ENCODE data around the gene DSCAML1.

DSCAML1 gene

DNA sequence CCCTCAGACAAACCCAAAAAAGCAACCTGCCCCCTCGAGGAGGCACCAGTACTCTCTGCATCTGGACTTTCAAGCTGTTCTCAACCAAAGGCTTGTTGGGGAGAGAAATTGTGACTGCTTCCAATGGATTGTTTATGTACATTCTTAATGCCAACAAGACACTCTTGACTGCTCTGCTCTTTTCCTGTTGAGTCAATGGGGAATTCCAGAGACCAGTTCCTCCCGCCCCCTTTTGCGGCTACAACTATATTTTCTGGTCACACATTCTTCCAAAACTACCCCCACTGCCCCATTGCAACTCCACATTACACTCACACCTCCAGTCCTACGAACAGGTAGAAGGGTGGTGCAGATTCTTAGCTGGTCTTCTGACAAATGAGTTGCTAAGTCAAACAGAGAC lies 187.0 kb downstream of the DSCAML1 start:
- peak in 1 of 2 donors; percentile 5 for DNase-seq (ENCODE audit: low read depth in 2 of 2)

DNA sequence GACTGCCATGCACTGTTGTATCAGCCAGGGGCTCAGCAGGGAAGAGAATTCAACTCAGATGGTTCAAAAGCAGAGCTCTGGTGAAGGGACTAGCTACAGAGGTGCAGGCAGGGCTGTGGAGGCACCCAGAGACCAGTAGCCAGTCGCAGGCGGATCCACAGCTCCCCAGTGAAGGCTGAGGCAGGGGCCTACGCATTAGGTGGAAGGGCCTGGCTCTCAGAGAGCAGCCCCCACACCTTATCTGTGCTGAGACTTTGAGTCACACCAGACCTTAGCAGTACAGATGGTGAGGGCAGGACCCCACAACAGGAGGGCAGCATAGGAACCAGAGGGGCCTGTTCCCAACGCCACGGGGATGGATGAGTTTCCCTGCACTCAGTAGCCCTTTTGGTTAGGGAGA lies 189.6 kb downstream of the DSCAML1 start:
- no peak for DNase-seq (ENCODE audit: low read depth in 2 of 2)

DNA sequence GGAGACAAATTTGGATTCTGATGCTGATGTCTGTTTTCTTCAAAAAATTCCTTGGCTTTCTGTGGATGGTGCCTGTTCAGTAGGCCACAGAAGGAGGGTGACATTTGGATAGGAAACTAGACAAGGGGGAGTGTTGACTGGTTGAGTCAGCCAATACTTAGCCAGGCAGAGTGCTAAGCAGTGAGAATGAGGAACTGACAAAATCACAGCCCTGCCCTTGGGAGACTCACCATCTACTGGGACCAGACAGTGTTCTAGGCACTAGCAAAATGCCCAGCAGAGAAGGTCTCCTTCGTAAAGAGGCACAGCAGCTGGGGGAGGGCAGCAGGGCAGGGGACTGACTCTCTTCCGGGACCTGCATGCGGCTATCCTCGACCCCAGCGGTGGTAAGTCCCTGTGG lies 190.2 kb downstream of the DSCAML1 start:
- DNase-seq (ENCODE audit: low read depth in 2 of 2), result no peak

DNA sequence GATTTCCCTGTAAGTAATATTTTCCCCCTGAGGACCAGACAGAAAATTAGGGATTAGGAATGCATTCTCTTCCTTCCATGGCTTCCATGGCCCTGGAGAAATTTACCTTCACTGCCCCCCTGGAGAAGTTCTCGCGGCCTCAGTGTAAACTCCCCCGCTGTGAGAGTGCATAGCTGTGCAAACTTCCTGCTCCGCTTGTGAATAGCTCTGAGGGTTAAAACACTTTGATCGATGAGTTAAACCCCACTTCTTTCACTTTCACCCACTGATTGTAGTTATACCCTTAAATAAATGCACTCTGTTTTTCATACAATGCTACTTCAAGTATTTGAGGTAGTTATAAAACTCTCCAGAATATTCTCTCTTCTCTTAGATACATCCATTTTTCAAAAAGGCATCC lies 190.8 kb downstream of the DSCAML1 start:
- DNase-seq (ENCODE audit: low read depth in 2 of 2), result no peak

DNA sequence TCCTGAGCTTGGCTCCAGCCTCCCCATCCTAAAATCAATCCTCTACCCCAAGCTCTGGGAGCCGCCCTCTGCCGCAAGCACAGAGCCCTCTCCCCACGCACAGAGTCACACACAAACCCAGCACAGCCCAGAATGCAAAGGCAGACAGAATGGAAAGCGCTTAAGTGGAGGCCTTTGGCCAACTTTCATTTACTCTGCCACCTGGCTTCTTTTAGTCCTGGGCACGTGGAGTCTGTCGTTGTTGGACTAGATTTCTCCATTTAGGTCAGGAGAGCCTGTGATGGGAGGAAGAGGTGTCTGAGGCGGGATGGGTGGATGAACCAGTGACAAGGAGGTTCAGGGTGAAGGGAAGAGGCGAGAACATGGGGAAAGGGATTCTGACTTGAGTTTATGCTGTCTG lies 191.7 kb downstream of the DSCAML1 start:
- no peak for DNase-seq (ENCODE audit: low read depth in 2 of 2)

DNA sequence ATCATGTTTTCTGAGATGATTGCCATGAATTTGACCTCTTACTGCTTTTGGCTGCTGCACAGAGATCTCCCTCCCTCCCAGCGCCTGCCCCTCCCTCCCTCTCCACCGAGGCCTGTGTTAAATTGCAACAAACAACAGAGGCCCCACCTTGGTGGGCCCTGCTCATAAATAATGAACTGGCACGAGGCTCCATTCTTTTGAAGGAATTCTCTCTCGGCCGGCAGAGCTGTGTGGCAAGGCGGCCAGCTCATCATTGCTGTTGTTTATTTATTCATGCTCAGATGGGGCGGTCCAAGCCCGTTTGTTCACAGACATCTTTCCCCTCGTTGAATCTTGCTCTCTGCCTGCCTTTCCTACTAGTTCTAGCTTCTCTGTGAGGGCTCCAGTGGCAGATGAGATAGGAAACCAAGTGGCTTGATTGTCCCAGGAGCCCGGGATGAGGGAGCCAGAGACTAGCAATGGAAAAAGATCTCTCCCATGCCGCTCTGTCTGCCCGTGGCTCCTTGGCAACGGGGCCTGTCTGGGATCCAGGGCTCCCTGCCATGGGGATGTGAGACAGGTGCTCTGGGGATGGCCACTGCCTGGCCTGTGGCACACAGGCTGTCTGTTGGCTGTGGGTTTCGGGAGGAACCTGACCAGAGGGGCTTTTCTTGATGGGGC lies 192.6 kb downstream of the DSCAML1 start:
- no peak for DNase-seq (ENCODE audit: low read depth in 2 of 2)

DNA sequence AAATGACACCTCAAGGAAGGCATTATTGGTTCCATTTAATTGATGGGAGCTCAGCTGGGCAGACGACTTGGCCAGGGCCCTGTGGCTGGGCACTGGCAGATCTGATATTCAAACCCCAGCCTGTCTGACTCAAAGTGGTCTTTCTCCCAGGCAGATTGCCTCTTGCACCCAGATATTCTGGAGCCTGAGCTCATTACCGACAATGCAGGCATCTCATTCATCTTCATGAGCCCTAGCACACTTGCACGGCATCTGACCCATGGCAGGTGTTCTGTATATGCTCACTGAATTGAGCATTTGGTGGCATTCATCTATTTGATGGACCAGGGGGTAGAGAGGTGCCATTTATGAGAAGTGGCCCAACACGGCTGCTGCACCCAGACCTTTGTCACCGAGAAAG lies 193.1 kb downstream of the DSCAML1 start:
- DNase-seq (ENCODE audit: low read depth in 2 of 2), result no peak

DNA sequence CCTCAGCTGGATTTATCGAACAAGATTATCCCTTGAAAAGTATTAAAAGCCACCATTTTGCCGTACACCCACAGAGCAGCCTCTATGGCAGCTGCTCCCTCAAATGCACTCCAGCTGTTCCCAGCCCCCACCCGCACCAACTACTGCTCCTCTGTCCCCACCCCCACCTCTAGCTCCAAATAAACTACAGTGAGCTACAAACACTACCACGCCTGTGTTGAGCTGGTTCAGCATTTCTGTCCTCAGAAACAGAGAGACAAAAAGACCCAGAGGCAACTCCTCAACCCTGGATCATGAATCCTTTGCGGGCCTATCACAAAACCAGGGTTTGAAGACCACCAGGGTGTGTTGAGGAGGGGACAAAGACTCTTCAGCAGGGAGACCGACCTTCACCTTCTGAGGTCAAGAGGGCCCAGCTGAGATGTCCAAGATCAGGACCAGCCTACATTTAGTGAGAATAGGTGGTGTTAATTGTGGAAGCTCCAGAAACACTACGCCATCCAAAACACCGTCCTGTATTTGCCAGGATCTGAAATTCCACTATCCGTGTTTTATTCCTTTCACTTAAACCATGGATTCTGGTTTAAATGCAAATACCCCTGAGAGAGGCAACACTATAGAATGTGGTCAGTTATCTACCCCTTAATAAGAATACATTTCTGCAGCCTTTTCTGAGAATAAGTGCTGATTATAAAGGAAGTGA lies 195.9 kb downstream of the DSCAML1 start:
- no peak for DNase-seq (ENCODE audit: low read depth in 2 of 2)

DNA sequence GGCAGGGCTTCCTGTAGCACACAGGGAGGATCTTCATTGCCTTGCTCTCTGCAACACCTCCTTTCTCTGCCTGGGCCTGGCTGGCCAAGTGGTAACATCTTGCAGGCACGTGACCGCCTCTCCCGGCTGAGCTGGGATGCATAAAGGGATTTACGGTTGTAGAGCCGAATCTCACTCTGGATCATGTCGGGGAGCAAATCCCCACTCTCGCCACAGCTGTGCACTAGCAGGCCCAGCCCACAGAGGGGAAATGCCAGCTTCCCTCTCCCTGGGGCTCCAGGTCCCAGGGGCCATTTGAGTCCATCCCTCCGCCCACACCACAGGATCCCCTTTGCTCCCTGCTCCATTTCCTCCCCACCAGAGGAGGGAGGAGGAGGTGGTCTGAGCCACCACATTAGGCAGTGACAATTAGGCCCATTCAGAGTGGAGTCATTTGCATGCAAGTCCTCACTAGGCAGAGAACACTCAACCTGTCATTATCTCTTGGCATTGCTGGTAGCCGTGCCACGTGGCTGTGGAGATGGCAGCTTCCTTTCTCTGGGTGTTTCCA lies 196.7 kb downstream of the DSCAML1 start:
- no peak for DNase-seq (ENCODE audit: low read depth in 2 of 2)

DNA sequence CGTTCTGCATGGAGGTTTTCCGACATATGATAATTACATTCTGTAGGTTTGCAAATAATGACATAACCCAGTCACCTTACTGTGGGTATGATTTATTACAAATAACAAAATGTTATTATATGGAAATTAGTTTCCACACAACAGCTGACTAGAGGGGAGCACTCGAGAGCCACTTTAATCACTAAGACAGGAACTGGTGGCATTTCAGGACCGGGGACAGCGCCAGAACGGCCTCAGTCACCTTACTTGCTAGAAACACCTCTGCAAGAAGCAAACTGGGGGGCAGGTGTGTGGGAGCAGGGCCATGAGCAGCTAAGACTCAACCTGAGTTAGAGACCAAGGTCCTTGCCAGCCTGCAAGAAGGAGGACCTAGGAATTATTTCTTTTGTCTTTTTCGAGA lies 199.9 kb downstream of the DSCAML1 start:
- peak; percentile 14 to 15 for DNase-seq (ENCODE audit: low read depth in 2 of 2)

DNA sequence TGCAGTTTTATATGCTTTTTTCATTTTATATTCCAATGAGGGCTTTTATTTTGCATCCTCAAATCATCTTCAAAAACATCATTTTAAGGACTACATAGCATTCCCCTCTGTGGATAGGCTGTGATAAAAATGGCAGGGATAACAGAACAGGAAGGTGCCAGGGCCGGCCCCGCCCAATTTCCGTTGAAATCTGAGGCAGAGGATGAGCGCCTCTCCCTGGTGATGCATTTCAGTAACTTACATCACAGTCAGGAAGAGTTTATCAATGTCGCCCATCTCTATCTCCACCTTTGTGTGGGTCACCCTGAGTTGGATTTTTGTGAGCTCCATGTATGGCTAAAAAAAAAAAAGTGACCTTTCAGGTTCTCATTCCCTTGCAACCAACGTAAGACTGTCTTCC lies 201.6 kb downstream of the DSCAML1 start:
- DNase-seq (ENCODE audit: low read depth in 2 of 2), result no peak

DNA sequence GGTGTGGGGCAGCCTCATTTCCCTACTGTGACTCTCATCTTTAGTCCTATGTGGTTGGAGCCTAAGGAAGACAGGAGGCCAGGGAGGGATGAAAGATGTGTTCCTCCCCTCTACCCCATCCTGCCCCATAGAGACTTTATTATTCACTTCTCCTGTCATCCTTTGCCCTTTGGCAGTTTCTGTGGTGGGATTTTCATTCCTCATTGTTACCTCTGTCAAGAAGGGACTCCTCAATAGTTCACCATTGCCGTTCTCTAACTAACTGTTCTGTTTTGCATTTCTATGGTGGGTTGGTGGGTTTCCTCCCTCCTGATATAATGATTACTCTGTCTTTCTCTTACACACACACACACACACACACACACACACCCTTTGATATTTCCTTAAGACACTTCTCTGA lies 202.3 kb downstream of the DSCAML1 start:
- DNase-seq (ENCODE audit: low read depth in 2 of 2), result no peak

DNA sequence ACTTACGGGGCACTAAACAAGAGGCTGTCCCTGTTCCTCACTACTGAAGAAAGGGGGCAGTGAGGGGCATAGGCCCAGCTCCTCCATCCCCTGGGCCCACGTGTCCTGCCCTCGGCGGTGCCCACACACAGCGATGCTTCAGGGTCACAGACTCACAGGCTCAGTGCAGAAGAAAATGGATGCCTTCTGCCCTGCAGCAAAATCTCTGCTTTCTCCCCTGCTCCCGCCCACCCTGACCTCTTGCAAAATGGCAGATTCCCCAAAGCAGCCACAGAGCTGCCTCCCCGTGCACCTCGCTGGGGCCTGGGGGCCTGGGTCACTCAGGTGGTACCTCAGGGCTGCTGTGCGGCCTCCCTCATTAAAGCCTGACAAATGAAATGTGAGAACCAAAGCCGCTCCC lies 204.0 kb downstream of the DSCAML1 start:
- DNase-seq (ENCODE audit: low read depth in 2 of 2), result no peak

DNA sequence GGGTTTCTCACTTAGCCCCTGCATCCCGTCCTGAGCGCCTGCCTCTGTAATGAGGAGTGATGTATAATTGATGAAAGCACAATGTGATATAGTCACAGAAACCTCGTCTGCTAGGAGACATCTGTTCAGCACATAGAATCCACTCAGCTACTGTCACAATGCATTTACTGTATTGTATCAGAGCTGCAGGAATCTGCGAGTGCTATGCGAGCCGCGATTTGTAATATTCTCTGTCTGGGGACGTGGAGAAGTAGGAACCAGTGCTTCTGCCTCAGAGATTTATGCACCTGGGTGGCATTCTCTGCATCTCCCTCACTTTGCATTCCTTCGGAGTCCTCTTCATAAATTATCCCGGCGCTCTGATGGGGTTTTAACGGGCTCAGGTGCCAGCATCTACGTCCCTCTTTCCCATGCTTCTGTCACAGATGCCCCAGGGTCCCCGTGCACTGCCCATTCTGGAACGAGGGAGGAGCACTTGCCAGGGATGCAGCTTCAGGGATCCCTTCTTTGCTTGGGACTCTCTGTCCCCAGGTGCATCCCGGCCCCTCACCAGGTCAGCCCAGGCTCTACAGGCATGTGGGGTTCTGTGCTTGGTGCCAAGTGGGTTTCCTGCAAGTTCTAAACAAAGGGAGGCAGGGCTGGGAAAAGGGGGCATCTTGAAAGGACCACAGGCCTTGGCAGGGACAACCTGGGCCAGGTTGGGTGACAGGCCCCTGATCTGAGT lies 205.5 kb downstream of the DSCAML1 start:
- DNase-seq (ENCODE audit: low read depth in 2 of 2), result no peak

DNA sequence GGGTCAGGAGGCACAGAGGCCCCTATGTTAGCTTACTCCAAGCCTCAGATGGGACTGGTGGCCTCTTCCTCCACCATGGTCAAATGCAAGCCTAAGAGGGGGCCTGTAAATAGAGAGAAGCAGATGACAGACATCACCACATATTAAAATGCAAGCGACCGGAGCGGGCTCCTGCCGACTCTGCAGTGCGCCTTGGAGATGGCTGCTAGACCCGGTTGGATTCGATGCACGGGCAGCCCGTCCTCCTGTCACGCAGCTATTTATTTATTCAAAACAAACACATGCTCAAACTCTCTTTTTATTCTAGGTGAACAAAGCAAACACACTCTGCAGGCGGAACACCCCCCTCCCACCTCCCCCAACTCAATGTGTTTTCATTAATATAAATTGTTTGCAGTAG lies 208.0 kb downstream of the DSCAML1 start:
- DNase-seq (ENCODE audit: low read depth in 2 of 2), result no peak

DNA sequence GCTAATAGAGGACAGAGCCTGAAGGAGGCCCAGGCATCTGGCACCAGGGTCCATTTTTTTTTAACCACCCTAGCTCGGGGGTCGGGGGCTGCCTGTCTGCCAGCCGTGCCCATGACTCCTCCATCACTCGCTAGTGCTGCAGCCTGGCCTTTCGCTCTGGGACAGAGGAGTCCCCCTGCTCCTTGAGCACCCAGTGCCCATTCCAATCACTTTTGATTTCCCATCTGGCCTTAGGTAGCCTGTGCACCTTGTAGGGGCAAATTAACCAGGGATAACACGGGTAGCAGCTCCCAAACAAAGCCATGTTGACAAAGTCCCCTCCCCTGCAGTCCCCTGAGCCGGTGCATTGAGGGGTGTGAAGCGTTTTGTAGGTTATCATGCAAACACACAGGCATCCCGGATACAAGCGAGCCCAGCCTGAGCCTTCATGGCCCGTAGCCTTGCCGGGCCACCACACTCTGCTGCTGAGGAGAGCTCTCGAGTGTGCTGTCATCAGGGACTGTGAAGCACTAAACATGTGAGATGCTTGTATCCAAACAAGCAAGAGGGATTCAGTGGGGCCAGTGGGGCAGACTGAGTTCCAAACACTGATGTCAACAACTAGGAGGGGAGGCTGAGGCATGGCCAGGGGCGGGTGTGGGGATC lies 208.7 kb downstream of the DSCAML1 start:
- DNase-seq (ENCODE audit: low read depth in 2 of 2), result no peak

DNA sequence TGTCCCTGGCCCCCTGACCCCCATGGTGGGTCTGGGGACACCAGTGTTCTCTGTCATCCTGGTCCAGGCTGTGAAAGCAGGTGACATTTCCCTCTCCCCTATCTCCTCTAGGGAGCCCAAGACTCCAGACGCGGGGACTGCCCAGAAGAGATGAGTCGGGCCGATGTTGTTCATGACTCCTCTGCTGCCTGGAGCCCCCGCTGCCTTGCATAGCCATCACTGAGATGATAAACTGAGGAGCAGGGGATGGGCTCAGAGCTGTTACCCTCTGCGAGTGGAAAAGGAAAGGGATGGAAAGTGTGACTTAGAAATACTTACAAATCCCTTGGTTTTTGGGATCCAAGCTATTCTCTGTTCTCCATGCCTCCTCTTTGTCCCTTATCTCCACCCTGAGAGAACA lies 209.6 kb downstream of the DSCAML1 start:
- no peak for DNase-seq (ENCODE audit: low read depth in 2 of 2)

DNA sequence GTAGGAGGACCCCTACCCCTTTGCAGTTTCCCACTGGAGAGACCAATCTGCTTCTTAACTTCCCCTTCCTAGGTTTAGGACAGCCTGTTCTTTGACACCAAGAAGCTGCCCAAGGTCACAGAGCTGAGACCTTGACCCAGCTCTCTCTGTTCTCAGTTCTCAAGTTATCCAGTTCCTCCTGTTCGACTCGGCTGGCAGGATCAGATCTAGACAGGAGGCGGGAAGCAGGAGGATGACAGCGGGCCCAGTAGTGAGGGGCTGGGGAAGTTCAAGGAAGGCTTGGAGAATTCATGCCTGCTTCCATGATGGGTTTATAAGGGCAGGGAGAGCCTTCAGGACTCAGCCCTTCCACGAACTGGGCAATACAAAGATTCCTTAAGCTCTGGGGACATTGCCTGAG lies 210.6 kb downstream of the DSCAML1 start:
- no peak for DNase-seq (ENCODE audit: low read depth in 2 of 2)

DNA sequence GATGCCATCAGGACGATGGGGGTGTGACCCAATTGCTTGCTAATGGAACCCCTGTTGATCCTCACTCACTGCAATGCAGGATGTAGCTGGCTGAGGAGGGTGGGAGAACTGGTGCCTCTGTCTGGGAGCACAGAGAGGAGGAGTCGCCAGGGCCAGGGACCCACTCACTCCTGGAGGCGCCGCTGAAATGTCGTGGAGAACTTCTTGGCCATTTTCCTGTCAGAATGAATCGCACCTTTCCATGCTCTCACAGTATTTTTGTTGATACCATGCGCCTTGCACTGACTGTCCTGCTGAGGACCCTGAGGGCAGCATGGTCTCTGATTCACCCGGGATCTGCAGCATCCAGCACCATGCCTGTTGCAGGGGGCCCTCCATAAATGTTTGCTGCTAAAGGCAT lies 211.4 kb downstream of the DSCAML1 start:
- no peak for DNase-seq (ENCODE audit: low read depth in 2 of 2)

DNA sequence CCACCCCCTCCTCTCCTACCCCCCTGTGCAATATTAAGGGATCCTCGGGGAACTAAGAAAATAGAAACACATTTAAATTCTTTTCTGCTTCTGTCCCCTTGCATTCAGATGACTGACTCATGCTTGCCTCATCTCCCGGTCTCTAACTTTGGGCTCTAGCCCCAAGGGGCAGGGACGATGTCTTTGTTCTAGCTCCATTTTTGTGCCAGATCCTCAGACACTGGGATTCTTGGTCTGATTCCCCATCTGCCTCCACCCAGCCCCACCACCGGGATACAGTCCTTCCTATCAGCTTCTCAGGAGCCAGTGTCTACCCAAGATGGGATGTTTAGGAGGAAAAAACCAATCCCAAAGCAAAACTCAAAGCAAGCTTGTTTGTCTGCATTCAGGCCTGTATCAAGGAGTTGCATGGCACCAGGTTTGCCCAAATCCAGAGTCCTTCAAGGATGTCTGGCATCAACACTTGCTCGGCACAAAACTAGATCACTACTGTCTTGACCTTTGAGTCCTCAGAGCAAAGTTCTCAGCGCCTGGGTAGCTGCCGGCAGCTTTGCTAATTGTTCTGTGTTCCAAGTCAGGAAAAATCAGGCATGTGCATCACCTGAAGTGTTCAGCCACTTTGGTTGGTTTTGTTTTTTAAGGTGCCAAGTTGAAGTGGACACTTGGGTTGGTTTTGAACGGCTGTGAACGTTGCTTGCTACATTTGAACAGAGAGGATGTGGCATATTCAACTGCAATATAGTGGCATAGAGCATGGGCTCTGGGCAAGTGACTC lies 212.8 kb downstream of the DSCAML1 start:
- no peak for DNase-seq (ENCODE audit: low read depth in 2 of 2)

DNA sequence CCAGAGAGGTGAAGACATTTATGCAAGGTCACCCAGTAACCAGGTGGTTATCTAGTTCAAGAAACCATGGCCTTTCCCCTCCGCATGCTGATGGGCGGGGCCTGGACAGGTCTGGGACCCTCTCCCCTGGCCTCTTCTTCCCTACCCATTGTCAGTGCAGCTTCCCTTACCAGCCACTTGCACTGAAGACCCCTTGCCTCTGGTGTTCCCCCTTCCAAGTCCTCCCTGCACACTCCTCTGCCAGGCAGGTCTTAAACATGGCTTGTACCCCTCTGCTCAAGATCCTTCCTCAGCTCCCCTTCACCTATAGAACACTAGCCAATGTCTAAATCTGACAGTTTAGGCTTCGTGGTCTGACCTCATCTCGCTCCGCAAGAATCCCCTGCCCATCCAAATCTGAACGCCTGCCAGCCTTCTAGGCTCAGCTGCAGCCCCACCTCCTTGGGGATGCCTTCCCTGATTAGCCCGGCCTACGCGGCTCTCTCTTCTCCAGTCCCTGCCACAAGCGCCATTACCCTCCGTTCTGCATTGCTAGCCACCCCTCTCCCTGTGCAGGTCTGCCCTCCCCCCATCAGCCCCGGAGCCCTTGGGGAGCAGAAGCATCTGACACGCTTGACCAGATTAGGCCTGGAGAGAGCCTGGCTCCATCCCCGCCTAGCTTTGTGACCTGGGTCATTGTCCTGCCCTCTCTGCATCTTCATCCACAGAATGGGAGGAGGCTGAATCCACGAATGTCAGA lies 213.8 kb downstream of the DSCAML1 start:
- no peak for DNase-seq (ENCODE audit: low read depth in 2 of 2)

Measured in stimulated activated CD8-positive, alpha-beta memory T cell treated with anti-CD3 and anti-CD28 coated beads, Interleukin-15, amount 100 ng/mL, for 48 hours (primary cell).